Testis (tissue), 3 donors: ENCODE results near the gene THRAP3. TPM values are rescaled to one million over a fixed set of nuclear protein-coding genes. Genes with fewer than 3 reads are reported as not detected.
A peak's percentile ranks its signal among the peaks of the same experiment; 100 is the strongest.

Source experiments
- DNase-seq: peaks from one replicate; pipeline ENCODE4 v3.0.0-alpha.2; 2019
- H3K27ac ChIP-seq, 2 donors: fragments of 200-600 bp; sonication (generic); one replicate each; pipeline ENCODE4 v1.5.1; 2019
- H3K27me3 ChIP-seq: fragments of 200-600 bp; sonication (generic); one replicate; pipeline ENCODE4 v1.5.1; 2019
- H3K36me3 ChIP-seq: fragments of 200-600 bp; sonication (generic); one replicate; pipeline ENCODE4 v1.5.1; 2017; ENCODE audit warnings: low read depth; ENCODE audit errors: missing control alignments
- H3K4me1 ChIP-seq: fragments of 200-600 bp; sonication (generic); one replicate; pipeline ENCODE4 v1.5.1; 2019
- H3K4me3 ChIP-seq, 2 donors: fragments of 200-600 bp; sonication (generic); one replicate each; pipeline ENCODE4 v1.5.1; 2017 to 2019
- H3K9me3 ChIP-seq: fragments of 200-600 bp; sonication (generic); one replicate; pipeline ENCODE4 v1.5.1; 2017
- CTCF ChIP-seq, 3 experiments: fragments of 450-650 bp in 2 of 3; fragments of 200-600 bp in 1 of 3; sonication (generic) in 1 of 3; IDR thresholded peaks; one replicate each; pipeline ENCODE4 v1.5.1; 2016 to 2019; ENCODE audit warnings: antibody characterized with exemption in 3 of 3, mild to moderate bottlenecking in 2 of 3, moderate library complexity in 1 of 3
- POLR2A ChIP-seq: fragments of 450-650 bp; IDR thresholded peaks from one replicate; pipeline ENCODE4 v1.6.1; 2017; ENCODE audit warnings: antibody characterized with exemption, mild to moderate bottlenecking, moderate library complexity
- WGBS, 2 donors: methylation state at CpG; one replicate each; pipeline ENCODE4 v1.1.5; 2018; 5-methylcytosine and 5-hydroxymethylcytosine counted together
- intact Hi-C: fragments of 100-400 bp; cut with DNase I; formaldehyde crosslinking; loops from one replicate; pipeline ENCODE4 v1.15.1; 2023; ENCODE audit warnings: low total_unique reads
- polyA plus RNA-seq: library from polyadenylated mRNA; stranded (reverse); fragments of 350-450 nt; fragmentation: Illumina TruSeq; extraction: RNeasy Lipid Tissue Mini Kit (QIAGEN cat#74804); gene quantifications from one replicate; pipeline ENCODE4 v1.2.3, GENCODE V29; 2014; ENCODE audit warnings: low read depth, low replicate concordance; ENCODE audit not compliant: insufficient read depth
- total RNA-seq, 2 donors: library from RNA; depleted of rRNA; stranded (reverse); fragments of >200 nt; gene quantifications; one replicate each; pipeline ENCODE4 v1.2.3, GENCODE V29; 2016

Gene THRAP3
- total and polyA plus RNA-seq, 3 donors from 2014 or later, result 72.5 to 112 (median 93.0) TPM

DNA sequence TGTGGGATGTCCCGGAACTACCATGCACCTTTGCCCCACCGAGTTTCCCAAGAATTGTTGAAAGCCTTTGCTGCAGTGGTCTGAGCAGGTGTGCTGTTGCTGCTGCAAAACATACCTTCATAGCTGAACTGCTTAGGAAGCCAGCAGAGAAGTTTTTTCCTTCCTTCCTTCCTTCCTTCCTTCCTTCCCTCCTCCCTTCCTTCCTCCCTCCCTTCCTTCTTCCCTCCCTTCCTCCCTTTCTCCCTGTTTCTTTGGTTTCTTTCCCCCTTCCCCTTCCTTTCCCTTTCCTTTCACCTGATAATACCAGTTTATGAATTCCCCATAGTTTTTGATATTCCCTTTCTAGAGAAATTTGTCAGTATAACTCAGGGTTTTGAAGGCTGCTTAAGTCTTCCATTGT is 71.1 kb downstream of the THRAP3 start:
- intact Hi-C loops, result no loop called here
- peak; percentile 10 for DNase-seq
- TF ChIP-seq CTCF (IDR thresholded peaks at IDR 0.05) (no peak), POLR2A (no peak)
- Histone ChIP-seq H3K4me1 (no peaks in the 10 kb centered on the region), H3K4me3 (no peak overlapping the region), H3K36me3 (no peaks in the 10 kb centered on the region), H3K27me3 (no peaks in the 10 kb centered on the region), H3K27ac (no peak overlapping the region), H3K9me3 (no peaks in the 10 kb centered on the region)
- WGBS, 2 donors, result 97 to 98% methylated on average over 2 of the region's 2 CpGs

DNA sequence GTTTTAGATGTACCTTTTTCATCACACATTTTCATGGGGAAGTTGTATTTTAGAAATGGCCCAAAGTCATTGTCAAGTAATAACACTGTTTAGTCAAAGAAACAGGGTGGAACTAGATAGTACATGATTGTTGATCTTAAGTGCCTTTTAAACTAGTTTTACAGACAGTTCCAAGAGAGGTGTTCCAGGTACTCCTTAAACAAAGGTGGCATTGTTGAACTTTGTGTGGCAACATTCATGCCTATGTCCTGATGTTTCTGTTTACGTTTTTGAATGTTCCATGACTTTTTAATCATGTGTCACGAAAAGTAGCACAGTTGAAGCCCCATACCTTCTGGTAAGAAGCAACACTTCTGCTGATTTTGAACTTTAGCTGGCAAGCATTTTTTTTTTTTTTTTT is 72.8 kb downstream of the THRAP3 start:
- no peaks in the 10 kb centered on the region for H3K27me3 ChIP-seq
- TF ChIP-seq POLR2A (no peak), CTCF (IDR thresholded peaks at IDR 0.05) (no peak)
- H3K9me3 ChIP-seq, result no peaks in the 10 kb centered on the region
- no peak overlapping the region for H3K27ac ChIP-seq
- H3K4me1 ChIP-seq, result no peaks in the 10 kb centered on the region
- no peak for DNase-seq
- no peak overlapping the region for H3K4me3 ChIP-seq
- 68 to 80% methylated on average over 2 of the region's 2 CpGs for WGBS, 2 donors
- no peaks in the 10 kb centered on the region for H3K36me3 ChIP-seq
- intact Hi-C loops, result no loop called here

GRCh38 chr1:36298640-36299039 is 74.4 kb downstream of the THRAP3 start:
- Histone ChIP-seq H3K4me1 (no peaks in the 10 kb centered on the region), H3K27ac (no peak overlapping the region), H3K4me3 (no peak overlapping the region), H3K27me3 (no peaks in the 10 kb centered on the region), H3K36me3 (no peaks in the 10 kb centered on the region), H3K9me3 (no peaks in the 10 kb centered on the region)
- WGBS, 2 donors, result 83 to 87% methylated on average over 5 of the region's 5 CpGs
- TF ChIP-seq POLR2A (no peak), CTCF (IDR thresholded peaks at IDR 0.05) (no peak)
- DNase-seq, result peak; percentile 11
- intact Hi-C loops, result no loop called here

- Histone ChIP-seq H3K4me3 (no peak overlapping the region), H3K27ac (peak overlapping the region in 1 of 2 donors; percentile 47), H3K4me1 (no peaks in the 10 kb centered on the region), H3K27me3 (no peaks in the 10 kb centered on the region), H3K36me3 (no peaks in the 10 kb centered on the region), H3K9me3 (no peaks in the 10 kb centered on the region)
- 65 to 74% methylated on average over 1 of the region's 1 CpG for WGBS, 2 donors
- intact Hi-C loops, result no loop called here
- TF ChIP-seq POLR2A, result no peak
- peak; percentile 3 for DNase-seq
Measured at GRCh38 chr1:36300526-36300925, 76.3 kb downstream of the THRAP3 start.

DNA sequence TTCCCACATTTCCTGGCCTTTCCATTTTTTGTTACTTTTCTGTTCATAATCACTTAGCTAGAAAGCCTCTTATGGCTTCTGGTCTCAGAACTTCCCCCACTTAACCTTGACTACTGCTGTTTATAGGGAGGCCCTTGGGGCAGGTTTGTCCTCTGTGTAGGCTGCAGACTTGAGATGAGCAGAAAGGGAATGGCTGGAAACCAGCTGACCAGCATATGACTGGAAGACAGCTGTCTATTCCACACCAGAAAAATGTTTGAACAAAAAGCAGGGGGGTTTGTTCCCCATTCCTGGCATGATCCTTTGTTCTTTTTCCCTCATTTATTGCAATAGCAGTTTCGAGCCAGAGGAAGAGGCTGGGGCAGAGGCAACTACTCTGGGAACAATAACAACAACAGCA is 77.0 kb downstream of the THRAP3 start:
- intact Hi-C loops, result no loop called here
- Histone ChIP-seq H3K4me1 (peaks cover 2% of the 10 kb centered on the region), H3K27ac (peak overlapping the region in 1 of 2 donors; percentile 47), H3K4me3 (no peak overlapping the region), H3K27me3 (no peaks in the 10 kb centered on the region), H3K9me3 (no peaks in the 10 kb centered on the region), H3K36me3 (no peaks in the 10 kb centered on the region)
- 66 to 67% methylated on average over 1 of the region's 1 CpG for WGBS, 2 donors
- TF ChIP-seq POLR2A (no peak), CTCF (IDR thresholded peaks at IDR 0.05) (no peak)
- DNase-seq, result peak; percentile 21
